HG02642 (cell line): Measurements from ENCODE around the gene CD52.
A peak's percentile ranks its signal among the peaks of the same experiment; 100 is the strongest.
"Not testable (repeated sequence)": the region's sequence is repeated elsewhere in the genome, so short reads cannot be mapped to it uniquely, and the experiment has no call there.

Experiments
- ATAC-seq: cut with Tn5 transposase; IDR thresholded peaks from one replicate; pipeline ENCODE4 v1.9.1; 2021; ENCODE audit warnings: mild to moderate bottlenecking; ENCODE audit not compliant: unreplicated experiment, poor library complexity

The CD52 gene

DNA sequence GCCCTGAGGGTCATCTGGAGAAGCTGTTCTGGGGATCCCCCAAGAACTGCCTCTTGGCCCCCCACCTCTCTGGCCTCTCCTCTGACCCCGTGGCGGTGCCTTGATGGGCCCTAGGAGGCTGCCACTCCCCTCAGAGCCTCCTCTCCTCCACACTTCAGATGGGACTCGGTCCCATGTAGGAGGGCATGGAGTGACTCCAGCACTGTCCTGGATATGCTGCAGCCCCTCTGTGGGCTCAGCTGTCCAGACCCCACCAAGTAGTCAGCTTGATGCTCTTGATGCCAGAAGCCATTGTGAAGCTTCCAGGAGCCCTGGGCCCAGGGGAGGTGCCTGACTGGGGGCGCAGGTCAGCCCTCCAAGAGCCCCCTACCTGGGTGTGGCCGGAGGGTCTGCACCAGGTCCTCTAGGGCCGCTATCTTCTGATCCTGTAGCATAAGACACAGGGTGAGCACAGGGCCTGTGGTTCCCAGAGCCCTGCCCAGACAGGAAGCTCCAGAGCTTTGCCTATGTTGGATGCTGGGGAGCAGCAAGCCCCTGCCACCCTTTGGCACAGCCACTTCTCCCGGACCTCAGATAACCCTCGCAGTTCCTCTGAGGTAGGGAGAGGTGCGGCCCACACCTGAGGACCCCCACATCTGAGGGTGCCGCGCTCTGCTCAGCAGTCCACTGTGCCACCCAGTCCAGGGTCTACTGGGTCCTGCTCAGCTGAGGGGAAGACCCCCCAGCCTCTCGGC is 20.5 kb upstream of the CD52 start:
- no peak for ATAC-seq

DNA sequence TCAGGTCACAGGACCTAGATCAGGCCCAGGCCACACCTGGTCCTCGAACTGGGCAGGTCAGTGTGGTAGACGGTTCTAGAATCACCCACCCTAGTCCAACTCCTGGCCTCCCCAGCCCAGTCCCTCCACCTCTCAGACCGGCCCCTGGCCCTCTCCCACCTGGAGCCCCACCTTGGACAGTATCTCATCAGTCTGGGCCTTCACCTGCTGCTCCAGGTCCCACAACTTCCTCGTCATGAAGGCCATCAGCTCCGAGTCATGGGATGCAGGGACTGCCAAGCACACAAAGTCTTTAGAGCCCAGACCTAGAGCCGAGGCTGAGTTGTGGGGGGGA is 20.0 kb upstream of the CD52 start:
- ATAC-seq, result no peak

DNA sequence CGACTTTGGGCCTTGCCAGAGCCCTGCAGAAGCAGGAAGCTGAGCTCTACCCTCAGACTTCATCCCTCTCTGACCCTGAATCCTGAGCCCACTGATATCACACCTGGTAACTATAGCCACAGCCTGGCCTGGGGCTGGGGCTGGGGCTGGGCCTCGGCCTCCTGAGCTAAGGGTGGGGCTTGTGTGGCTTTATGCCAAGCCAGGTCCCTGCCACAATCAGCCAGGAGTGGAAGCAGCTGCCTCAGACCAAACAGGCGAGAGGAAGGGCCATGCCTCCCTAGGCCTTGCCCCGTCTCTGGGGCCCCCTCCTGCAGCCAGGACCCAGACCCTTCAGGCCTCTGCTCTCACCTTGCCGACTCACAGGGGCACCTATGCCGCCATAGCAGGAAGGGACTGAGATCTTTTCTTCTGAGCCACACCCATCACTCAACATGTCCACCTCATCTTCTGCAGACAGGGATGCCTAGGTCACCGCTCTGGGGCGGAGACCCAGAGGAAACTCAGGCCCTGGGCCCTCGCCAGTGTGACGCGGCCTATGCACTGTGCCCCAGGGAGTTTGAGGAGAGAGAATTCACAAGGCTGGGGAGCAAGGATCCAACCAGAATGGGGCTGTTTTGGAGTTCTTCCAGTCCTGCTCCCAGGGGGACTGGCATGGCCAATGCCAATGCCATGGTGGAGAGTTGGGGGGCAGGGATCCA is 17.0 kb upstream of the CD52 start:
- ATAC-seq, result no peak

DNA sequence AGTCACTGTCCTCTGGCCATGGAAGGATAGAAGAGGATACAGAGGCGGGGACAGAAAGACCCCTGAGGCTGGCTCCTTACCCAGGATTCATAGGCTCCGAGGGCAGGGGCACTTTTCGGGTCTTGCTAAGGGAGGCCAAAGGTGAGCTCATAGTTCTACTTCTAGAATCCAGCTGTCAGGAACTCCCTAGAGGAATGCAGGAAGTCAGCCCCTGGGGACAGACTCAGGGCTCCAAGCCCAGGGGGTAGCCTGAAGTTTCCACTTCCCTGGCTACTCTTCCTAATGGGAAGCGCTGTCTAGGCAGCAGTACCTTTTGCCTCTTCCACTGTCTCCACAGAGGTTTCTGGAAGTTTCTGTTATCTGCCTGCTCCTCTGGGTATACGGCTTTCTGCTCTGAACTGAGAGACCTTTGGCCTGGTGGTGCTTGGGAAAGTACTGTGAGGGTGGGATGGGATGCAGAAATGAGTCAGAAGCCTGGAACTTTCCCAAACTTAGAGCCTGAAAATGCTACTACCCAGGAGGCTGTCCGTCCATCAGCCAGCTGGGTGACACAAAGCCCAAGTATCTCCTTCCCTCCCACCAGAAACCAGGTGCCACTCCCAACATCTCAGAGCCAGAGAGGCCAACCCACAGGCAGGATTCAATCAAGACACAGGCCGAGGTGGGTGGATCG is 14.9 kb upstream of the CD52 start:
- ATAC-seq, result no peak

DNA sequence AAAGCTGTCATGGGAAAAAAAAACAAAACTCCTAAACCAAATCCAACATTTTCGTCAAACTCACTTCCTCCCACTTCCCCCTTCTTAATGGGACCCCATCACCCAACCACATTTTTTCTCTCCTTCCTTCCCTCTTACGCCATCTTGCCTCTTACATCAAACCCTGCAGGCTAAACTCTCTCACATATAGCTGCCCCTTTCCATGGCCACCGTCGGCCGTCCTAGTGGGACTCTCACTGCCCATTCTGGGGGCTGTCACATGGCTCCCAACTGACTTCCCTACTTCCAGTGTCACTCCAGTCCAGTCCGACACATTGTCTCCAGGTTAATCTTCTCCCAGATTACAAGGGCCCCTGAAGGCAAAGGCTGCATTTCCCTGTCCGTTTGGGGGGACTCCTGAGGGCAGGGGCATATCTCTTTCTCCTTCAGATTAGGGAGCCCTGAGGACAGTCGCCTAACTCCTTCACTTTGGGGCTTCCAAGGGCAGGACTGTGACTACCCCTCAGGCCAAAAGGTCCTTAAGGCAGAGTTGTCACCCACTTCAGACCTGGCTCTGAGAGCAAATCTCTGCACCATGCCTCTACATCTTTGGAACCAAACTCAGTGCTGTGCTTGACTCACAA is 12.0 kb upstream of the CD52 start:
- ATAC-seq, result peak; percentile 3

DNA sequence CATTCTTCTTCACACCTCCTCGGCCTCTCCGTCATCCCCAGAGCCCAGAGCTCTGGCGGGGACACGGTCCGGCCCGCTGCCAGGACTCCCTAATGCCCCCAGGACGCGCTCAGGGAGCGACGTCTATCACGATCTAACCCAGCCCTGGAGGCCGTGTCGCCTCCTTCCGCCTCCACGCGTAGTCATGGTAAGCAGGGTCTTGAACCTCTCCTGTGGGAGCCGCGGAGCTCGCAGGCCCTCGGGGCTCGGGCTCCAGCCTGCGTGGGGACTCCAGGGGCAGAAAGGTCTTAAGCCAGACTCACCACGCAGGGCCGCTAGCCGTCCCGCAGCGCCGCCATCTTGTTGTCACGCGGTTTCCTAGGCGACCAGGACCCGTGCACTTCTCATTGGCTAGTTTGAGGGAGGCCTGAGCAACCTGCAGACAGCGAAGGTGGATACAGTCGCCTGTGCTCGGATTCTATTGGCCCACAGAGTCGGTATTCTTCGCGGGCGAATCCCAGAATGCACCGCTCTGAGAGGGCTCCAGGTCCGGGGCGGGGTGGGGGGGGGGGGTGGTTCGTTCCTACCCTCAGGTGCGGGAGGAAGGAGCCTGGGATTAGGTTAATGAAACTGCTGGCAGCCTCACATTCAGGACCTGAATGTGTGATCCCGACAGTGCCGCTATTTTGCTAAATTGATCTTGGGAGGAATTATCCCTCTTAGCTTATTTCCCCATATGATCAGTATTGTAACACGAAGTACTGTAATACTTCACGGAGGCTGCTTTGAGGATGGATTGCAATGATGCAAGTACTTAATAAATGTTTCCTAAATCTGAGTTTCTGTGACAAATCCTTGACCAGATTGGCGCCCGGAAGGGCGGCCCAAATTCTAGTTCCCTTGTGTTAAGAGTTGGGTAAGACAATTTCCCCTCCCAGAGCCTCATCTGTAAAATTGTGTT is 11.2 kb upstream of the CD52 start, which contains the start of gene UBXN11:
TSS of gene UBXN11 (minus strand) at position 347 of the 940 bp plus-strand sequence. CDS start 3,753 bp downstream, outside the sequence.
- peak; percentile 98 for ATAC-seq

DNA sequence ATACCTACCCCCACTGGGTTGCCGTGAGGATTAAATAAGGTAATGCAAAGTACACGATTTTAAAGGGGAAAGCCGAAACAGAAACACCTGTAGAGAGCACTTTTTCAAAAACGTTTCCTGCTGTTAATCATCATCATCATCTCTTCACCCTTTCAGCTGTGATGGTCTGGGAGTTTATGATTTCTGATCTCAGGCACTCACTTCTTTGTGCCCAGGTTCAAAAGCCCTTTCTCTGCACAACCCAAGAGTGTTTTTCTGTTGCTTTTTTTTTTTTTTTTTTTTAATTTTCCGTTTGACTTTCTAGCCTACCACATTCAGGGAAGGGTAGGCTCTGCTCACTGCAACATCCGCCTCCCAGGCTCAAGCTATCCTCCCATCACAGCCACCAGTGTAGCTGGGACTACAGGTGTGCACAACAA is 10.4 kb upstream of the CD52 start:
- ATAC-seq, result no peak

DNA sequence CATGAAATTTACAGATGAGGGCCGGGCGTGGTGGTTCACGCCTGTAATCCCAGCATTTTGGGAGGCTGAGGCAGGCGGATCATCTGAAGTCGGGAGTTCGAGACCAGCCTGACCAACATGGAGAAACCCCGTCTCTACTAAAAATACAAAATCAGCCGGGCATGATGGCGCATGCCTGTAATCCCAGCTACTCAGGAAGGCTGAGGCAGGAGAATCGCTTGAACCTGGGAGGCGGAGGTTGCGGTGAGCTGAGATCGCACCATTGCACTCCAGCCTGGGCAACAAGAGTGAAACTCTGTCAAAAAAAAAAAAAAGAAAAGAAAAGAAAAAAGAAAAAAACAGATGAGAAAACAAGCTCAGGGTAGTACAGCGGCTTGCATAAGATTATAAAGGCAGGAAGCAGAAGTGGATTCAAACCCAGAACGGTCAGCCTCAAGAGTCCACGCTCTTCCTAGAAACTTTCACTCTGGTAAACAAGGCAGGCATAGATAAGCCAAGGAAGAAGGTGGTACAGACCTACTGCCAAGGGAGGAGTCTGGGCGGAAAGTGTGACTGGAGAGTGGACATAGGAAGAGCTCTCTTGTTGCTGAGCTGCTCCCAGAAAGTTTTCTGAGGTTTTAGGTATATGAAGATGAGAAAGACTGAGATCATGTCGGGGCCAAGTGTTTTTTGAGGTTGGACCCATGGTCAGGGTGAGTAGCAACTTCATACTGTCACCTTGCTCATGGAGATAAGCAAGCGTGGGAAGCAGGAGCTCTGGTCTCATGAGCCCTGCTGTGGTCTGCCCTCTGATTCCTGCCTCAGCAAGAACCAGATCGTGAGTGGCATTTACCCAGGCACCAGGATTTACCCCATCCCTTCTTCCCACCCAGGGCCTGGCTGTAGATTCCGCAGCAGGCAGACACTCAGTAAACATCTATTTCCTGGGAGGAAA is 9.5 kb upstream of the CD52 start:
- ATAC-seq, result not testable (repeated sequence)

DNA sequence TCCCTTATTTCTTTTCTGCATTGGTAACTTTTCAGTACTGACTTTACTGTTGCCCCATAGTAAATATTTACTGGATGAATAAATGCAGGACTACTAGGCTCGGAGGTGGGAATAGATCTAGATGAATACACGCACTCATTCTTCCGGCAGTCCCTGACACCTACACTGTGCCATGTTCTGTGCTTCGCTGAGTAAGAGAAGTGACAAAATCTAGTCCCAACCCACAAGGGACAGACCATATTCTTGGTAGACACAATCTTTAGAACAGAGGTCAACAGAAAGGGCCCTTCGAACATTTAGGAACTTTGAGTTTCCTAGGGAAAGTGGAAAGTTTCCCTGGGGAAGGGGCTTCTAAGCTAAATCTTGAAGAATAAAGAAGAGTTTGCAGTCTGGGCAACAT is 3.3 kb upstream of the CD52 start:
- no peak for ATAC-seq

DNA sequence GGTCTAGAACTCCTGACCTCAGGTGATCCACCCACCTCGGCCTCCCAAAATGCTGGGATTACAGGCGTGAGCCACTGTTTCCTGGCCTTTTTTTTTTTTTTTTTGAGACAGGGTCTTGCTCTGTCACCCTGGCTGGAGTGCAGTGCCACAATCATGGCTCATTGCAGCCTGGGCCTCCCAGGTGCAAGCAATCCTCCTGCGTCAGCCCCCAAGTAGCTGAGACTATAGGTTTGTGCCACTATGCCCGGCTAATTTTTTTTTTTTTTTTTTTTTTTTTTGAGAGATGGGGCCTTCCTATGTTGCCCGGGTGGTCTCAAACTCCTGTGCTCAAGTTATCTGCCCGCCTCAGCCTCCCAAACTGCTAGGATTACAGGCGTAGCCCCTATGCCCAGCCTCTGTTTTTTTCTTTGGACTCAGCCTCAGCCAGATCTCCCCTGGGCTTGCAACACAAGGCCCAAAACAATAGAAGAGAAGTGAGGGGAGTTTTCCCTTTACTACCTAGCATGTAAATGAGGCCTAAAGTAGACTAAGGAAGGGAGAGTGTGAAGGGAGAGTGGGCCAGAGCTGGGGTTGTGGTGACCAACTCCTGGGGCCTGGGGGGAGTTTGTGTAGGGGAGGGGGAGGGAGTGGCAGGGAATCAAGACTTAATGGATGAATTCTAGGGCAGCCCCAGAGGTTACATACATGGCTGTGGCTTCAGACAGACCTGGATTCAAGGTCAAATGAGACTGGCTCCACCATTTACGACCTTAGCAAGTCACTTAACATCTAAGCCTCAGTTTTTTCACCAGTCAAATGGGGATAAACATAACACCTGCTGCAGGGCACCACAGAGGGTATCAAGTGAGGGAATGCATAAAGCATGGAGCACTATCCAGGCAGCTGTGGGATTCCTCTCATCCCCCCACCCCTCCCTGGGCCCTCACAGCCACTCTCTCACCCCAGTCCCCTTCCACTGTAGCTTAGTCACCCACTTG is 1.6 kb upstream of the CD52 start:
- no peak for ATAC-seq

DNA sequence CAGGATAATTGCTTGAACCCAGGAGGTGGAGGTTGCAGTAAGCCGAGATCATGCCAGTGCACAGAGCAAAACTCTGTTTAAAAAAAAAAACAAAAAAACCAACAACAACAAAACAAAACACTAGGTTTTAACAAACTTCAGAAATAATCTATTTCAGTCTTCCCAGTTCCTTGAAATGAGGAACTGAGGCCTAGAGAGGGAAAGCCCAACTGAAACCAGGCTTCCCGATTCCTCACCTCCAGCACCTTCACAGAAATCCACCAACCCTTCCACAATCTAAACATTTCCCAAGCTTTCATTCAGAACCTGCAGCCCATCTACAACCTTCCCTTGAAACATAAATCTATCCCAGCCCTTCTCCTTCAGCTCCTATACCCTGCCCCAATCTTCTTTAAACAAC is 612 bp upstream of the CD52 start:
- ATAC-seq, result no peak

DNA sequence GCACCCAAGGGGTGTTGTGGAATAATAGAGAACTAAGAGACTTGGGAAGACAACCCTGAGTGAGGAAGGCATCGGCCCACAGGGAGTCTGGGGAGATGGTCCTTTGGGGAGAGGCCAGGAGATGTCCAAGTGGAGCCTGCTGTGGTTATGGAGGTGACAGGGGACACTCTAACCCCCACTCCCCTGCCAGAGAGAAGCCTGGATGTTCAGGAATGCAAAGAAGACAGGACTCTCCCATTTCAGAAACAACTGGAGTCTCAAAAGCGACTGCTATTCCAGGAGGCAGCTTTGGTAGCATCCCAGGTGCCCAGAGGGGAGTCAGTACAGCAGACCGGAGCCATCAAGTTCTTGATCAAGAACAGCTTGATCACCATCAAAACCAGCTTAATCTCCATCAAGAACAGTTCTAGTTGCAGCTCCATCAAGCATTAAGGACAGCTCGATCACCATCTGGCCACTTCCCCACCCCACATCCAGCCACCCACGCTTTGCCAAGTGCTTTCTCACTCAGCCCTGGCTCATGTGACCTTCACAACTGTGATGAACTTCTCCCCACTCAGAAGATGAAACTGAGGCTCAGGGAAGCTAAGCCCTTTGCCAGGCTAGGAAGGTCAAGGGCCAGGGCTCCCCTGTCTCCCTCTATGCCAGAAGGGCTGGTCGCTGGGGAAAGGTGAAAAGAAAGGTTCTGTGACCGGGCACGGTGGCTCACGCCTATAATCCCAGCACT is 743 bp downstream of the CD52 start:
- no peak for ATAC-seq

DNA sequence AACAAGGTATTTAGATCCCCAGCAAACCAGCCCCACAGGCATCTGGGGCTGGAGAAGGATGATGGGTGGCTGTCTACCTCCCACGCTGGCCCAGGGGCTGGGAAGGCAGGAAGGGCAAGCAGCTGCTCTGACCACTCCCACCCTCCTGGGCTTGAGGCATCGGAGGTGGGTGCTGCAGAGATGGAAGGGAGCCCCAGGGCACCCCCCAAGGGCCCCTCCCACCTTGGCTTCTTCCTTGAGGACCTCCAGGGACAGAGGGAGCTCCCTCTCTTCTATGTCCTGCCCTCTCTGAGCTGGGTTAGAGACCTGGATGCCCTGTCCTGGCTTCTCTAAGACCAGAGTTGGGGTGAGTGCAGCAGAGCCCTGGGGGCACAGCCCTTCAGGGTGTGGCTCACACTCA is 3.1 kb downstream of the CD52 start:
- no peak for ATAC-seq

DNA sequence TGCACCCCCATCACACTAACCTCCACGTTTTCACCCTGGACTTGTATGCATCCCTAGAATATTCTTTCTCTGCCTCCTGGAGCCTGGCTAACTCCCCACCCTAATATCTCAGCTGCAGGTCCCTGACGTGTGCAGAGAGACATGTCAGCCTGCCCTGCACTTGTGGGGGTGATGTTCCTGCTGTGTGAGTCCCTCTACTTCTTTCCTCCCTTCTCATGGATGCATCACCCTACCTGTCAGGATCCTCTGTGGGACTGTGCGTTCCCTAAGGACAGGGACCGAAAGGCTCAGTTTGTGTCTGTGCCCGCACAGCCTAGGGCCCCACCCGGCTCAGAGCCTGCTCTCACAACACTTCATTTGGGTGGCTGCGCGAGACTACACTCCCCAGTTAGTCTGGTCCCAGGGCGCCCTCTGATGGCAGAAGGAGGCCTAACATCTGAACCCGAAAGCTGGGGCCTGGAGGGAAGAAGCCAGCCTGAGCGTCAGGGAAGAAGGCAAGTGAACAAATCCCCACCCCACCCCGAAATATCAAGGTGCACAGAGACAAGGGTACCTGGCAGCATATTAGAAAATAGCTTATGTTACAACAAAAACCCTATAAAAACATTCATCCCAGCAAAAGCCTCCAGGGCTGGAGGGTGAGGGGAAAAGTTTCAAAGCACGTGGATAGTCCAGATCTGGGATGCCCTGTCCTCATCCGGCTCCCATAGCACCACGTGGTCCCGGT is 3.7 kb downstream of the CD52 start:
- ATAC-seq, result peak; percentile 40

DNA sequence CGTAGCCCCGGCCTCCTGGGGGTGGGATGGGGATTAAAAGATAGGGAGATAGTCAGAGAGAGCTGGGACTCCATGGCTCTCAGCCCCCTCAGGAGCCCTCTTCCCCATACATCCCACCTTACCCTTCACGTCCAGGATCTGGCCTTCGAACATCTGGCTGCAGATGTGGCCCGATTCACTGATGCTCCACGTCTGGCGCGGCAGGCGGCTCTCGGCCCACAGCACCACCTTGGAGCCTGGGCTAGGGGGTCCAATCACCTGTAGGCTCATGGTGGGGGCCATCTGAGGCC is 4.2 kb downstream of the CD52 start:
- ATAC-seq, result no peak

DNA sequence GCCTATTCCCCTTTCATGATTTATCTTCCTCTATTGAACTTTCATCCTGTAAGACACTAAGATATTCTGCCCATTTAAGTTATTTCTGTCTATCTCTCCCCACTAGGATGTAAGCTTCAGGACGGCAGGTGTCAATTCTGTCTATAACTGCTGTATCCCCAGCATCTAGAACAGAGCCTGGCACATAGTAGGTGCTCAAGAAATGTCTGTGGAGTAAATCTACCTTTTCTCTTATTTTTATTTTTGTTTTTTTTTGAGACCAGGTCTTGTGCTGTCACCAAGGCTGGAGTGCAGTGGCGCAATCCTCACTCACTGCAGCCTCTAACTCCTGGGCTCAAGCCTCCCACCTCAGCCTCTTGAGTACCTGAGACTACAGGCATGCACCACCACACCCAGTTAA is 5.6 kb downstream of the CD52 start:
- no peak for ATAC-seq

DNA sequence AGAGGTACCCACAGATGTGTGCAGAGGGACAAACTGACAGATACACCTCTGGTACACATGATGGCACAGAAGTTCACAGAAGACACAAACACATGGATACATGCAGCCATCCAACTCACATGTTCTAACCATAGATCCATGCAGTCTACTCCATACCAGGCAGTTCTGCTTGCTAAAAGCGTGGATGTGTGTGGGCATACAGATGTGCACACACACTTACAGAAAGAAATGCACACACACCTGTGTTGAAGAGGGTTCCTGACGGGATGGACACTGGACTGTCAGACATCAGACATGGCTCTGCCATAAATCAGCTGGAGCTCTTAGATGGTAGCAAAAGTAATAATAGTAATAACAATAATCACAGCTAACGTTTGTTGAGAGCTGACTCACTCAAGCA is 6.8 kb downstream of the CD52 start:
- ATAC-seq, result no peak
